Effector CD4-positive, alpha-beta T cell (primary cell): ENCODE data around the gene EPG5.
A peak's percentile ranks its signal among the peaks of the same experiment; 100 is the strongest.
"Not testable (repeated sequence)": the region's sequence is repeated elsewhere in the genome, so short reads cannot be mapped to it uniquely, and the experiment has no call there.

Experiments
- DNase-seq: peaks from one replicate; pipeline ENCODE4 v3.0.0-alpha.2; 2020
- total RNA-seq: gene quantifications from one replicate; lab custom pipeline; 2026; lab: John Stamatoyannopoulos, UW

Gene EPG5, protein sequence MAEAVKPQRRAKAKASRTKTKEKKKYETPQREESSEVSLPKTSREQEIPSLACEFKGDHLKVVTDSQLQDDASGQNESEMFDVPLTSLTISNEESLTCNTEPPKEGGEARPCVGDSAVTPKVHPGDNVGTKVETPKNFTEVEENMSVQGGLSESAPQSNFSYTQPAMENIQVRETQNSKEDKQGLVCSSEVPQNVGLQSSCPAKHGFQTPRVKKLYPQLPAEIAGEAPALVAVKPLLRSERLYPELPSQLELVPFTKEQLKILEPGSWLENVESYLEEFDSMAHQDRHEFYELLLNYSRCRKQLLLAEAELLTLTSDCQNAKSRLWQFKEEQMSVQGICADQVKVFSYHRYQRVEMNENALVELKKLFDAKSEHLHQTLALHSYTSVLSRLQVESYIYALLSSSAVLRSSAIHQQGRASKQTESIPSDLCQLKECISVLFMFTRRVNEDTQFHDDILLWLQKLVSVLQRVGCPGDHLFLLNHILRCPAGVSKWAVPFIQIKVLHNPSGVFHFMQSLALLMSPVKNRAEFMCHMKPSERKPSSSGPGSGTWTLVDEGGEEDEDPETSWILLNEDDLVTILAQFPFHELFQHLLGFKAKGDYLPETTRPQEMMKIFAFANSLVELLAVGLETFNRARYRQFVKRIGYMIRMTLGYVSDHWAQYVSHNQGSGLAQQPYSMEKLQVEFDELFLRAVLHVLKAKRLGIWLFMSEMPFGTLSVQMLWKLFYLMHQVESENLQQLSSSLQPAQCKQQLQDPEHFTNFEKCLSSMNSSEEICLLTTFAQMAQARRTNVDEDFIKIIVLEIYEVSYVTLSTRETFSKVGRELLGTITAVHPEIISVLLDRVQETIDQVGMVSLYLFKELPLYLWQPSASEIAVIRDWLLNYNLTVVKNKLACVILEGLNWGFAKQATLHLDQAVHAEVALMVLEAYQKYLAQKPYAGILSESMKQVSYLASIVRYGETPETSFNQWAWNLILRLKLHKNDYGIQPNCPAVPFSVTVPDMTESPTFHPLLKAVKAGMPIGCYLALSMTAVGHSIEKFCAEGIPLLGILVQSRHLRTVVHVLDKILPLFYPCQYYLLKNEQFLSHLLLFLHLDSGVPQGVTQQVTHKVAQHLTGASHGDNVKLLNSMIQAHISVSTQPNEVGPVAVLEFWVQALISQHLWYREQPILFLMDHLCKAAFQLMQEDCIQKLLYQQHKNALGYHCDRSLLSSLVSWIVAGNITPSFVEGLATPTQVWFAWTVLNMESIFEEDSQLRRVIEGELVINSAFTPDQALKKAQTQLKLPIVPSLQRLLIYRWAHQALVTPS (N-terminal part only)
- total RNA-seq: 123 reads per million, percentile 86 among the genes with 10 or more reads in this experiment

DNA sequence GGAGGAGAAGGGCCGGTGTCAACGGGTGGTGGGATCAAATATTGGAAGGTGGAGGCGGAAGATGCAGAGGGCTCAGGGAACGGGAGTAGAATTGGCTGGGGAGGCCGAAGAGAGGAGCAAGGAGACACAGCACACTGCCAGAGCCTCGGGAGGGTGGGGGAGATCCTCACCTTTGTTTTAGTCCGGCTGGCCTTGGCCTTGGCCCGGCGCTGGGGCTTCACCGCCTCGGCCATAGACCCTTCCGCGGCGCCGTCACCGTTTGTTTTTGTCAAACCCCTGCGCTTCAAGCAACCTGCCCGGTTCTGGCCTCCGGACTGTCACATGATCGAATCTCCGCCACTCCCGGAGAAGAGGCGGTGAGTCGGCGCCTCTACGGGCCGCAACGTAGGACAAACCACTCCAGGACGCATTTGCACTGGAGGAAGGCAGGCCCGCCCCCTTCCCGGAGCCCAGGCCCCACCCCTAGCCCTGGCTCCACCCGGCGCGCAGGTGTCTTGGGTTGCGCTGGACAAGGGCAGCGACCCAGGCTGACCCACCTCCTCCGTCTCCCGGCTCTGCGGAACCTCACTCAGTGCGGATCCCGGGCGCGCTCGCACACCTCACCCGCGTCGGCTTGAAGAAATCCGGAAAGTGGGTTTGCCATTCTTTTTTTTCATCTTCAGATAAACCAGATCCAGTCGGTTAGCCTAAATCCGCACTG lies at the start of gene EPG5:
TSS of gene EPG5 (minus strand) at position 323 of the 700 bp plus-strand sequence. CDS start at position 233, 90 bp downstream.
- peak; percentile 91 for DNase-seq

DNA sequence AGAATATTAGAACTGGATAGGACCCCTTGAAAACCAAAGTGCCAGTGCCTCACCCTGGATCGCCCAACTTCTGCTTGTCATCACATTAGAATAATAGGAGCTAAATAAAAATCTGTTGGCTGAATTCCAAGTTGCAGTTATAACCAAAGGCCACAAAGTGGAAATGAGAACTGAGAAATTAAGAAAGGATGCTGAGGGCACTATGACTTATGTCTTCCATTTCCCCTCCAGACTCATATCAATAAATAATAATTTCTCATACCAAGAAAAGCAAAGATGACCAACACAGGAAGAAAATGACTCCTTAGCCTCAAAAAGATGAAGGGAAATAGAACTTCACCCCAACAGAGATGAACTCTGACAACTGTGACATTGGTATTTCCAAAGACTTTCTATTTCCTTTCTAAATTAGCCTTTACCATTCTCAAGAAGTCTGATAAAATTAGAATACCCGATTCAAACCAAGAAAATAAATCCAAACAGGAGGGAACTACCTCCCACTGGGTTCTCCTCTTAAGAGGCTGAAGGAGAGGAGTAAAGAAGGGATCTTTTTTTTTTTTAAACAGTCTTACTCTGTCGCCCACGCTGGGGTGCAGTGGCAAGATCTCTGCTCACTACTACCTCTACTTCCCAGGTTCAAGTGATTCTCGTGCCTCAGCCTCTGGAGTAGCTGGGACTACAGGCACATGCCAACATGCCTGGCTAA lies 46.5 kb upstream of the EPG5 start:
- no peak for DNase-seq

DNA sequence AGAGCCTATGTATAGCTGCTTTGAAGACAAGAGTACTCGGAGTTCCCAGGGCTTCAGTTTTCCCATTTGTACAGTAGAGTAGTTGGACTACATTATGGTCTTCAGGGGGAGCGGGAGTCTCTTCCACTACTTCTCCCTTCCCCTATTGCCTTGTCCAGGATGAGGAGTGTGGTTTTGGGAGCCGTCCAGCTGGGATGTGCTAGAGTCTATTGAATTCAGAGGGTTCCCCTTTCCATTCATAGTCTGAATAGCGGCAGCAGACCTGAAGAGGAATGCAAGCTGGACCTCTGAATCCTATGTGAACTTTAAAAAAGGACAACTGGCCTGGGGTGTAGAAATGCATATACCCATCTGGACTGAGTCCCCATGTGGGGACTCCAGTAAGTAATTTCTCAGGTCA lies 43.5 kb upstream of the EPG5 start:
- no peak for DNase-seq

DNA sequence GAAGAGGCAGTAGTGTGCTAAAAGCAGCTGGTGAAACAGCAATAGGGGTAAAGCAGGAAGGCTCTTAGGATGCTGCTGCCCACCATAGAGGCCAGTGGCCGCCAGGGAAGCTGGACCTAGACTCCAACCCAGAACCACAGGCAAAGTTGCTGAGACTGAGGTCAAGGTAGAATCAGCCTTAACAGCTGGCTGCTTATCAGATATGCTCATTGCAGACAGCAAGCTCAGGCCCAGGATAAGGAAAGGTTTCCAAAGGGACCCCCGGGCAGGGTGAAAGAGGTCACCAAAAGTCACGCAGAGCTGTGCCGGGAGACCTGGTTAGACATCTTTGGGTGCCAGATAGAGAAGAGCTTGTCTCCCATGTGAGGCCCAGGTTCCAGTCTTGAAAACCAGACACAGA lies 42.9 kb upstream of the EPG5 start:
- DNase-seq: no peak

DNA sequence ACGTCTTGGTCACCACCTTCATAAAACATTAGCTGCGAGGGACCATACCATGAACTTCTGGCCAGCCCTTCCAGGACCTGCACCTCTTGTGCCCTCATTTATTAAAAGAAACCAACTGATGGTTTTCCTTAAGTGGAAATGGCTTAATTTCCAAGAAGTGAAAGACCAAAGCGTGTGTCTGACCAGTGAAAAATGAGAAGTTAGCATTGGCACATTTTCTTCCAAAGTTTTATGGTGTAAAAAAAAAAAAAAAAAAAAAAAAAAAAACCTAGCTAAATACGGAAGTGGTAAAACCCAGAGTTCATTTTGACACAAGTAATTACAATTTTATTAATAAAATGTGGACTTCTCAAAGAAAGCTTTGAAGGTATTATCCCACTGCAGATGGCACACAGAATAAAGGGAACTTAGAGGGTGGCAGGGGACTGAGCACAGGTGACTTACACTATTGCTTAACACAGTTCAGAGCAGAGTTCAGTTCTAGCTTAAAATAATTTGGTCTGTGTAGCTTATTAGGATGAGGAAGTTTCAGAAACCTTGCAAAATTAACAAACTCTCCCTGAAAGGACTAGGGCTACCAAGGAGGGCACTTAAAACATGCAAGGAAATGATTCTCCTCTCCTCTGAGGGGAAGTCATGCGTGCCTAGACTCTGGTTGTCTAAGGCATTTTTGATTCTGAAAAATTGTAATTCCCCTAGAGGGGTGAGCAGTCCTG lies 42.2 kb upstream of the EPG5 start:
- DNase-seq: no peak

DNA sequence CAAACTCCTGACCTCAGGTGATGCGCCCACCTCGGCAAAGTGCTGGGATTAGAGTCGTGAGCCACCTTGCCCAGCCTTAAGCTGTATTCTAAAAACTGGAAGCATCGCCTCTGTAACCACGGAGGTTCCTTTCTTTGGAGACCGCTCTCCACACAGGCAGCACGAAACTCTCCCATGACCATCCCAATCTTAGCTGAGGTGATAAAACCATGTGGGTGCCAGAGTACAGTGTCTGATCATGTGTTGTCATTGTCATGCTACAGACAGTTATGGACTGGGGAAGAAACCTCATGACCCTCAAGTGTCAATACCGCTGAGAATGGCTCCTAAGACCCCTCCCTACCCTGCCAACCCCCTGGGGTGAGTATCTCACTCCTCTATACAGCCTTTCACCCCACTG lies 41.4 kb upstream of the EPG5 start:
- DNase-seq: no peak

DNA sequence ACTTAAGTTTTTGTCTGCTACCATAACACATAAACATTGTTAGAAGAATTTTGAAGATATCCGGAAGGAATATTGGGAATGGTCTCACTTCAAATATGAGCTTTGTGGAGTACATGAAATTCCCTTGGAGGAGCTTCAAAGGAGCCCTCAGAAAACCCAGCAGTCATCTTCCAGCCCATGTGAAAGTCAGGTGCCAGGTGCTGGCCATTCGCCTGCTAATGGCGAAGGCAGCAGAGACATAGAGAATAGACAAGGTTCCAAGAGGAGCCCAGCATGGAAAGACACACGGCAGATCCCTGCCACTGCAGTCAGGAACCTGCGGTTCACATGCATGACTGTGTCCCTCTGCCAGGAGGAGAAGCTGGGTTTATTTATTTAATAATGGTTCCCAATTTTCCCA lies 40.0 kb upstream of the EPG5 start:
- no peak for DNase-seq

DNA sequence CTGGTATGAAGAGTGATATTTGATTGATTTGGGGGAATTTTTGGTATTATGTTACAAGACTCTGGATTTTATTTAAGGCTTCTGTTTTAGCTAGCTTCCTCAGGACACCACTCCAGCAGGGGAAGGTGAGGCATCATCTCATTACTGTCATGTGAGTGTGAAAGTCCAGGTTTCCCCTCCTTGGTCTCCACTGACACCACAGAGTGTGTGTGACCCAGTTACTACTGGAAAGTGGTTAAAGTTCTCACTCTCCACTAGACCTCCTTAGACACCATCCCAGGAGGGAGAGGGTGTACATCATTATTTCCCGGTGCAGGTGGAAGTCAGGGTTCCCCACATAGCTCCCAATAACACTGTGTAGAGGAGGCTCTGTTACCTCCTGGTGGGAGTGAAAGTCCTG lies 35.8 kb upstream of the EPG5 start:
- no peak for DNase-seq

DNA sequence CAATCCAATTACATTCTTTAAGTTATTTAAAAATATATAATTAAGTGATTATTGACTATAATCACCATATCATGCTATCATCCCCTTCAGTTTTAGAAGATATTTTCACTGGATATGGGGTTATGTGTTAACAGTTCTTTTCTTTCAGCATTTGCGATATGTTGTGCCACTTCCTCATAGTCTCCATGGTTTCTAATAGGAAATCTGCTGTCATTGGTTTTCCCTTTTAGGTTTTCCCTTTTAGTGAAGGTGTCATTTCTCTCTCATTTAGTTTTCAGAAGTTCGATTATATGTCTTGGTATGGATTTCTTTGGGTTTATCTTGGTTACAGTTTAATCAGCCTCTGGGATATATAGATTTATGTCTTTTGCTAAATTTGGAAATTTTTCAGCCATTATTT lies 34.8 kb upstream of the EPG5 start:
- no peak for DNase-seq

DNA sequence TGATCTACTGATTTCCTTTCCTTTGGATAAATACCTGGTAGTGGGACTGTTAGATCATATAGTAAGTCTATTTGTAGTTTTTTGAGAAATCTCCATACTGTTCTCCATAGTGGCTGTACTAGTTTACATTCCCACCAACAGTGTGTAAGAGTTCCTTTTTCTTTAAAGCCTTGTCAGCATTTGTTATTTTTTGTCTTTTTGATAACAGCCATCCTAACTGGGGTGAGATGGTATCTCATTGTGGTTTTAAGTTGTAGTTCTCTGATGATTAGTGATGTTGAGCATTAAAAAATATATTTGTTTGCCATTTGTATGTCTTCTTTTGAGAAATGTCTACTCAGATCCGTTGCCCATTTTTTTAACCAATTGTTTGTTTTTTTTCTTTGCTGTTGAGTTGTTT lies 33.9 kb upstream of the EPG5 start:
- DNase-seq: no peak

DNA sequence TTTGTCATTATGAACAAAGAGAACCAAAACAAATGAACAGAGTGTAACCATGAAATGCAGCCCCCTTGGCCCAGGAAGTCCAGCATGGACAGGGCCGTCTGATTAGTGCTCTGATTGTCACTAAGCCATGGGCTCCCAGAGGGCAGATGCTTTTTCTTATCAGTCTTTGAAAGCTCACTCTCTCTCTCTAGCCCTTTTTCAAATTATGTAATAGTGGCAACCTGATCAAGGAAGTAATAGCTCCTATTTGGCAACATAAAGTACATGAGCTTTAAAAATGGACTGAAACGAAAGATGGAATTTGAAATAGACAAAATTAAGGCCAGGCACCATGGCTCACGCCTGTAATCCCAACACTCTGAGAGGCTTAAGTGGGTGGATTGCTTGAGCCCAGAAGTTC lies 32.4 kb upstream of the EPG5 start:
- no peak for DNase-seq

DNA sequence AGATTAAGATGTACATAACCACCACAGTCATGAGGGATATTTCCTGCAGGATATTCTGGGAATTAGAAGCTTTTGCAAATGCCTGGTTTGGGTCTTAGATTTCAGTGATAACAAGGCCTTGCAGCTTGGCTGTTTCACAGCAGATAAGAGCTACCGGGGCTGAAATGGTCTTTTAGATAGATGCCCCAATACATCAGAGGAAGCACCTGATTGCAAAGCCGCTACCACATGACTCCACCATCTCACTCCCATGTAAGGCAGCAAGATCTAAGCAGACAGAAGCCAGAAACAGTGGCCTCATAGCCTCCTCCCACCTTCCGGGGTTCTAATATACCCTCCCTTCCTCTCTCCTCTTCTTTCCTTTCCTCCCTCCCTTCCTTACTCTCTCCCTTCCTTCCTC lies 31.1 kb upstream of the EPG5 start:
- no peak for DNase-seq

DNA sequence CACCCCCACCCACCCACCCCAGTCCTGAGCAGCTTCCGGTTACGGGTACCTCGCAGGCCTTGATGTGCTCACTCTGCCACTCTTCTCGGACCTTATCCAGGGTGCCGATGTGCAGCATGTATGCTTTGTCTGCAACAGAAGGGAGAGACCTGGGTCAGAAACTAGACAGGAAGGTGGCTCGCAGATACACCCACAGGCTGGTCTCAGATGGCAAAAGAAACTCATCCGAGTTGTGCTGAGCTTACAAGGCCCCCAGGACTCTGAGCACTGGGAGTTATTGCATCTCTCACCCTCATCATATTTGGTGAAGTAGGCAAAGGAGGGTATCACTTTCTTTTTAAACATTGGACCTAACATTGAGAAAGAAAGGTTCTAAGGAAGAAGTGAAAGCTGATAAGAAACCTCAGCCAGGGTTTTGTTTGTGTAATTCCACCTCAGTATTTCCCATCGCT lies 30.6 kb upstream of the EPG5 start:
- peak; percentile 3 for DNase-seq

DNA sequence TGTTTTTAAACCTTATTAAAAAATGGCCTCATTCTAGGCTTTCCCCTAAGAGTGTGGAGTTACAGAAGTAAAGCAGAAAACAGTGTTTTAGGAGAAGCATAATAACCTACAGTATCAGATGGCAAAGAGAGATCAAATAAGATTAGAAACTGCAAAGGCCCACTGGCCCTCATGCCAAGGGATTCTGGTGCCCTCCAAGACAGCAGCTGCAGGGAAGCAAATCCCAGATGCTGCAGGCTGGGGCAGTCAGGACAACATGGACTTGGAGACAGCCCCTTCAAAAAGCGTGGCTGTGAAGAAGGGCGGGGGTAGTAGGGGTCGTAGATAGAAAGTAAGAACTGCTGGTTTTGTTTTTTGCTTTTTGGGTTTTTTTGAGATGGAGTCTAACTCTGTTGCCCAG lies 28.3 kb upstream of the EPG5 start:
- DNase-seq: no peak

DNA sequence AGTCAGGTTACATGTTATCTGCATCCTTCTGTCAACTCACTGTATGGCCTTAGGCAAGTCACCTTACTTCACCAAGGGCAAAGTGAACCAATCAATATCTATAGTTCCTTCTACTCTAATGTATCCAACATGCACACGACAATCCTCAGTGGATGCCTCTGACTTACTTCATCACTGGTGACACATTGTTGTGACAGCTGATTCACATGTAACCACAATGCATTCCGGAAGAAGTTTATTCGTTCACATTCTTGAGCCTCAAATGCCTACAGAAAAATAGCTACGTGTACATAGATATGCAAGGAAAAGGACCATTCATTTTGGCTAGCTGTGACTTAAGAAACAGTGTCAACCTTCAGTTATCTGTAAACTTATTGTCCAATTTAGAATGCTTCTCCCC lies 26.3 kb upstream of the EPG5 start:
- no peak for DNase-seq

DNA sequence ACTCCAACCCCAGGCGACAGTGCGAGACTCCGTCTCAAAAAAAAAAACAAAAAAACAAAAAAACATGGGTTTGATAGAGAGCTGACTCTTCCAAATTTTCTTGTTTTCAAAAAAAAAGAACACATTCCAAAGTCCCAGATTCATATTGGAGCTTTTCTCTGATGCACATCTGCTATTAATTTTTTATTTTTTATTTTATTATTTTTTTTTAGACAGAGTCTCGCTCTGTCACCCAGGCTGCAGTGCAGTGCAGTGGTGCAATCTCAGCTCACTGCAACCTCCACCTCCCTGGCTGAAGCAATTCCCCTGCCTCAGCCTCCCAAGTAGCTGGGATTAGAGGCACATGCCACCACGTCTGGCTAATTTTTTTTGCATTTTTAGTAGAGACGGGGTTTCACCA lies 25.4 kb upstream of the EPG5 start:
- DNase-seq: not testable (repeated sequence)

DNA sequence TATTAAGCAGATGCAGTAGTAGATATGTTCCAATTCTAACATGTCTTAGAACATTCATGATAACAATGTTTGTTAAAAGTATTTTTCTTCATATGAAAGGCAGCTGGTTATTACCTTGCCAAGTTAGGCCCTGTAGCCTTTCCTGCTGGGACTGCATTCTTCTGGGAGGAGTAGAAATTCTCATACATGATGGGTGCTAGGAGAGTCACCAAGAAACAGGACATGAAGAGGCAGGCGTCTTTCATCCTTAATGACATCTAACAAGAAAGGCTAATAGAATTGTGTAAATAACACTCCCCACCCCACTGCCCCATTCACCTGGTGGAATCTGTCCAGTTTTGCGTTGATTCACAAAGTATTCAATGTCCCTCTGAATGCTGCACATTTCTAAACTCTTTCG lies 24.7 kb upstream of the EPG5 start:
- DNase-seq: no peak

DNA sequence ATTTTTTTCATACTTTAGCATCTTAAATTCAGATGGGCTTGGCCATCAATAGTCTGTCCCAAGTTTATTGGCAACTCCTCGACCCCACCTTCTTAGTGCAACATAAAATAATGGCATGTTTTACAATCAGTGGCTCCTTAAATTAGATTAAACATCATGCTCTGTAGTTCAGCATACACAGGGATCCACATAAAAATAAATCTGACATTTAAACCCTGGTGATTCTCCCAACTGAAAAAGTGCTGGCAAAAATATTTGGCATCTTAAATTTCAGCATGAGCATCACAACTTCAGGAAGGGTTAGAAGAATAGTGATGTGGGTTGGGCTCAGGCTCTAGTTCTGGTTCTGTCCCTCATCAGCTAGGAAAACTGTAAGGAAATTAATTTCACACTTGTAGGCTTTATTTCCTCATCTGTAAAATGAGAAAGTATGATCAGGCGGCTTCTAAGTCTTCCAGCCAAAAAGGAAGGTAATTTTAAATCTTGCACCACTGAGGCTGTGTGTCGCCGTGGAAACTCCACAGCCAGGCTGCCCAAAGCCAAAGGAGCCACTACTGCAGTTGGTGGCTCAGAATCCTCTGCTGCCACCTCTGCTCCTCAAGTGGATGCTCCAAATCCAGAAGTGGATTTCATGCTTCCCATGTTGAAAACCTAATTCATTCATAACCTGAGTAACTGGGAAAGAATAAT lies 17.6 kb upstream of the EPG5 start:
- no peak for DNase-seq

DNA sequence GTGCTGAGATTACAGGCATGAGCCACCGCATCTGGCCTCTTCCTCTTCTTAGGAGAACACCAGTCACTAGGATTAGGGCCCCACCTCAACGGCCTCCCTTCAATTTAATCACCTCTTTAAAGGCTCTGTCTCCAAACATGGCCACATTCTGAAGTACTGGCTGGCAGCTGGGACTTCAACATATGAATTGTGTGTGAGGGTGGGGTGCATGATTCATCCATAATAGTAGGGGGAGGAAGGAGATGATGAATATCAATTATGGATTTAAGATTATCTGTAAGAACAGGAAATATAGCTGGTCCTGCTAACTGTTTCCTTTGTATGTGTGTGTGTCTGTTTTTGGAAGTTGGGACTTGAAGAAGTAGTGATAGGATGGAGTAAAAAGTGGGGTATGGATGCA lies 14.7 kb upstream of the EPG5 start:
- DNase-seq: no peak

DNA sequence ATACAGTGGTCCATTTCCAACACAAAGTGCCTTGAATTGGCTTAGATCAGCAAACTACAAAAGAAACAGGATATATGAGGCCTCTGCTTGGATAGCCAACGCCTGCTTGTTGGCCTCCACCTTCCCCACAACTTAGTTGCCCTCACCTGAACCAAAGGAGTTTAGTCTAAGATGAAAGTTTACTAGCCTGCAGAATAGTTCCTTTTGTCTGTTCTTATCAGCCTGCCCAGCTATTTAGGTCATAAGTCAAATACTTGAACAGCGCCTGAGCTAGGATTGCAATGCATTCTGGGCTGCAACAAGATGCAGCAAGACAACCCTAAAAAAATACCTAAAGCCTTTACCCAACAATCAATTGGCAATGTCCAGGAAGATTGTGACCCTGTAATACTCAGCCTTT lies 13.1 kb upstream of the EPG5 start:
- DNase-seq: no peak
